ENCODE measurements around the gene SLC12A6. TPM values are rescaled to one million over a fixed set of nuclear protein-coding genes. Genes with fewer than 3 reads are reported as not detected.
A peak's percentile ranks its signal among the peaks of the same experiment; 100 is the strongest.

Gene SLC12A6
- total RNA-seq, 1 donor from 2014 or later = 16.4 TPM

- peaks cover 1% of the 10 kb centered on the region for H3K36me3 ChIP-seq (ENCODE audit: control insufficient read depth, insufficient read depth, low read length)
- no peaks in the 10 kb centered on the region for H3K27me3 ChIP-seq (ENCODE audit: control insufficient read depth, insufficient read depth, low read length)
- TF ChIP-seq CTCF (IDR thresholded peaks at IDR 0.05; ENCODE audit: insufficient read depth, low read length, poor library complexity, severe bottlenecking) = peak; percentile 75
- H3K4me3 ChIP-seq (ENCODE audit: low read depth, low read length) = no peak overlapping the region
- no peak for DNase-seq (ENCODE audit: low read depth)
These were observed 95.9 kb downstream of the SLC12A6 start for GRCh38 chr15:34241376-34242330.

DNA sequence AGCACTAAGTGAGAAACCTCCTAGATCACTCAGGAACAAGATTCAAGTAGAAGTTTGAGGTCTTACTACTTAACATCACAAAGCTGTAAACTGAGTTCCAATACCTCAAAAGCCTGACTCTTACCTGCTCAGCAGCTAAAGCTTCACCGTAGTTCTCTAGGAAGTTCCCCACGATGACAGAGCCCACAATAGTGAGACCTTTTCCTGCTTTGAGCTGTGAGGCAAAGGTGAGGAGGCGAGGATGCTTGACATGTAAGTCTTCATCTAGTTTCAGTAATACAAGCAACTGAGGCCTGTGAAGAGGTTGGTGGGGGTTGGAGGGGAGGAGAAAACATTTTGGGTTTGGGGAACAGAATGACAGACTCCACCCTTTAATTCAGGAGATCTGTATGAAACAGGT, 97.0 kb downstream of the SLC12A6 start:
- DNase-seq (ENCODE audit: low read depth) = no peak

GRCh38 chr15:34239151-34239808, 98.3 kb downstream of the SLC12A6 start:
- peak; percentile 76 for DNase-seq (ENCODE audit: low read depth)

More for the DNA sequence above, 97.0 kb downstream of the SLC12A6 start:
- H3K4me3 ChIP-seq (ENCODE audit: low read depth, low read length) = no peak overlapping the region
- no peaks in the 10 kb centered on the region for H3K36me3 ChIP-seq (ENCODE audit: control insufficient read depth, insufficient read depth, low read length)
- no peak for TF ChIP-seq CTCF (IDR thresholded peaks at IDR 0.05; ENCODE audit: insufficient read depth, low read length, poor library complexity, severe bottlenecking)
- no peaks in the 10 kb centered on the region for H3K27me3 ChIP-seq (ENCODE audit: control insufficient read depth, insufficient read depth, low read length)

DNA sequence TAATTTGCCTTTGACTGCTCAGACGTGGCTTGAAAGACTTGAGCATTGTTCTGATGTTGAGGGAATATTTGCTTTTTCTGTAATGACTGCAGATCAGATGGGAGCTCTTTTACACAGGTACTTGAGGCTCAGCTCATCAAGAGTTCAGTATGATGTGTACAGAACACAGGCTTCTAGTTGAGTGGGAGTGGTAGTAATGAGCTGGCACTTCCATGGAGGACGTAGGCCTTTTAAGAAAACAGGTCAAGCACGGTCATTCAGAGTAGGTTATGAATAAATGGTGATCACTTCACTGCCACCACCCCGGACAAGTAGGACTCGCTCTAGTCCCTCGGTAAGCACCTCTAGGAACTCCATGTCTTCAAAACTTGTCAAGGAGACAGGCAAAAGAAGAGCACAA, 104.0 kb downstream of the SLC12A6 start:
- H3K27me3 ChIP-seq (ENCODE audit: control insufficient read depth, insufficient read depth, low read length) = no peaks in the 10 kb centered on the region
- H3K4me3 ChIP-seq (ENCODE audit: low read depth, low read length) = no peak overlapping the region
- no peak for DNase-seq (ENCODE audit: low read depth)
- no peaks in the 10 kb centered on the region for H3K36me3 ChIP-seq (ENCODE audit: control insufficient read depth, insufficient read depth, low read length)
- no peak for TF ChIP-seq CTCF (IDR thresholded peaks at IDR 0.05; ENCODE audit: insufficient read depth, low read length, poor library complexity, severe bottlenecking)

More at GRCh38 chr15:34239151-34239808, 98.3 kb downstream of the SLC12A6 start:
- Histone ChIP-seq H3K4me3 (ENCODE audit: low read depth, low read length) (no peak overlapping the region), H3K27me3 (ENCODE audit: control insufficient read depth, insufficient read depth, low read length) (no peaks in the 10 kb centered on the region), H3K36me3 (ENCODE audit: control insufficient read depth, insufficient read depth, low read length) (no peaks in the 10 kb centered on the region)
- no peak for TF ChIP-seq CTCF (IDR thresholded peaks at IDR 0.05; ENCODE audit: insufficient read depth, low read length, poor library complexity, severe bottlenecking)

GRCh38 chr15:34223904-34224596, 113.5 kb downstream of the SLC12A6 start:
- TF ChIP-seq CTCF (IDR thresholded peaks at IDR 0.05; ENCODE audit: insufficient read depth, low read length, poor library complexity, severe bottlenecking) = no peak
- DNase-seq (ENCODE audit: low read depth) = no peak
- Histone ChIP-seq H3K36me3 (ENCODE audit: control insufficient read depth, insufficient read depth, low read length) (no peaks in the 10 kb centered on the region), H3K4me3 (ENCODE audit: low read depth, low read length) (peak overlapping the region; percentile 68), H3K27me3 (ENCODE audit: control insufficient read depth, insufficient read depth, low read length) (no peaks in the 10 kb centered on the region)
